HG03565 (cell line): ENCODE measurements around the gene PRKD1.

Experiments
- ATAC-seq: cut with Tn5 transposase; IDR thresholded peaks from one replicate; pipeline ENCODE4 v1.9.1; 2021; ENCODE audit warnings: mild to moderate bottlenecking, moderate library complexity; ENCODE audit not compliant: unreplicated experiment

The PRKD1 gene

DNA sequence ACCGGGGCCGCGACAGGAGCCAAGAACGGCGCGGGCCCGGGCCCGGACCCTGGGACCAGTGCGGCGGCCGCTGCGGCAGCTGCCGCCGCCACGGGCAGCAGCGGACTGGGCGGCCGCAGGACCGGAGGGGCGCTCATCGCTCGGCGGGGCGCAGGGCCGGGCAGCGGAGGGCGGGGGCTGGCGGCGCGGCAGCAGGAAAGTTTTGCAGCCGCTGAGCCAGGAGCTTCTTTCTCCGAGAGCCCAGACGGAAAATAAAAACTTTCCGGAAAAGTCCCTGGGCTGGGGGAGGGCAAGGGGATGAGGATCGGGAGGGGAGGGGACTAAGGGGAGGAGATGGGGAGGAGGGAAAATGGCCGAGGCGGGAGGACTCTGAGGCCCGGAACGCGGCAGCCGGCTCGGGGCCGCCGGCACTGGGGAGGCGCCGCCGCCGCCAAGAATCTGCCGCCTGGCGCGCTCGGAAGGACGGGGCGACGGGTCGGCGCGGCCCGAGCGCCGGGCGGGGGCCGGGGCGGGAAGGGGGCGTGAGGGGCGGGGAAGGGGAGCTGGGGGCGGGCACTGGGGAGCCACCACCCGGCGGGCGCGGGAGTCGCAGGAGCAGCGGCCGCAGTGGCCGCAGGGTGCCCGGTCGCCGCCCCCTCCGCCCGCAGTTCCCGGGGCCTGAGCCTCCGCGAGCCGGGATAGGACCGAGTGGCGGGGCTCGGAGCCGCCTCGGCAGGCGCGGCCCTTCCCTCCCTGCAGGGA, at the start of gene PRKD1:
Gene PRKD1 (minus strand): TSS at position 472 of the 741 bp plus-strand sequence.
- ATAC-seq = peak; percentile 36

DNA sequence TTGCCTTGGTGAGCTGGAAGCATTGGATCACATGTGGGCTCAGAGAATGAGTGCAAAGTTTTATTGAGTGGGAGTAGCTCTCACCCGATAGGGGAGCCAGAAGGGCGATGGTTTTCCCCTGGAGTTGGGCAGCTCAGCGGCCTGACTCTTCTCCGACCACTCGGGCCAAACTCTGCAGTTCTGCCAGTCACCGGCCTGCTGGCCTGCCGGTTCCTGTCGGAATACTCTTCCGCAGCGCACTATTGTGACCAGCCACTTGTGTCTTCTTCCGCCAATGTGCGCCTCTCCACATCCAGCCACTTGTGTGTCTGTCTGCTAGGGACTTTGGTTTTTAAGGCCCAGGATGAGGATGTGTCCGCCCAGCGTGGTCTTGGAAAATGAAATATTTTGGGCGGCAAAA, 43.5 kb upstream of the PRKD1 start:
- no peak for ATAC-seq

GRCh38 chr14:29955087-29955486, 27.4 kb upstream of the PRKD1 start:
- no peak for ATAC-seq

DNA sequence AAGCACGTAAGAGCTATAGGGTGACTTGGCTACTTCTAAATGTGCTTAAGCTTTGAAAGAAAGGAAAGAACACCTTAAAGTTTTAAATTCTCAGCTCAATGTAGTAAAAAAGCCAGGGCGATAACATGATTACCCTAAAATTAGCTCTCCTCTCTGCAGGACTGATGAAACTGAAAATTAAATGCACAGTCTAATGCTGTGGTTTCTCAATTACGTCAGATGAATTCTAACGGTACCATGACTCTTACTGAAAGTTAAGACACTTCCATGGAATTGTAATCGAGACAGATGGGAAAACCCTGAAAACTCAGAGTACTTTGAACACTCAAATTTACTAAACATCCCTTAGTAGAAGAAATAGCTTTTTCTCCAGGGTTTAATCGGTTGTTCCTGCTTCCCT, 25.9 kb upstream of the PRKD1 start:
- peak; percentile 46 for ATAC-seq

DNA sequence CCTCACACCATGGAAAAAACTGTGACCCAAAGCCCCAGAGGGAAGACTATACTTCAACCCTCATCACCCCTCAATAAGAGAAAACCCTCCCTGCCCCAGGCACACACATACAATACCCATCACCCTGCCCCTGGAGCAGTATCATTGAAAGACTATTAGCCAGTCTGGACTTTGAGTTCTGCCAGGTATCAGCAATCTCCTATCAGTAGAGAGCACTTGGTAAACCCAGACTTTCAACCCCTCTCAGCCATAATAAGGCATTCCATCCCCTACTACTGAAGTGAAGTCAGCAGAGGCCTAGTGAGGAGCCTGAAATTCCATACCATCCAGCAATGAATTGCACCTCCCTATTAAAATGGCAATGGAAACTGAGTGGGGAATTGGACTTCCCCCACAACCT, 16.4 kb upstream of the PRKD1 start:
- ATAC-seq = no peak

DNA sequence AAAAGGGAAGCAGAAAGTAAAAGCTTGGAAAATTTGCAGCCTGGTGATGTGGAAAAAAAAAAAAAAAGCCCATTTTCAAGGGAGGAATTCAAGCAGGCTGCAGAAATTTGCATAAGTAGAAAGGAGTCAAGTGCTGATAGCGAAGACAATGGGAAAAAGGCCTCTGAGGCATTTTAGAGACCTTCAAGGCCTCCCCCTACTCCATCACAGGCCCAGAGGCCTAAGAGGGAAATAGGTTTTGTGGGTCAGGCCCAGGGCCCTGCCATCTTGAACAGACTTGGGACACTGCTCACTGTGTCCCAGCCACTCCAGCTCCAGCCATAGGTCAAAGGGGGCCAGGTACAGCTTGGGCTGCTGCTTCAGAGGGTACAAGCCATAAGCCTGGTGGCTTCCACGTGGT, 13.8 kb upstream of the PRKD1 start:
- ATAC-seq = no peak

DNA sequence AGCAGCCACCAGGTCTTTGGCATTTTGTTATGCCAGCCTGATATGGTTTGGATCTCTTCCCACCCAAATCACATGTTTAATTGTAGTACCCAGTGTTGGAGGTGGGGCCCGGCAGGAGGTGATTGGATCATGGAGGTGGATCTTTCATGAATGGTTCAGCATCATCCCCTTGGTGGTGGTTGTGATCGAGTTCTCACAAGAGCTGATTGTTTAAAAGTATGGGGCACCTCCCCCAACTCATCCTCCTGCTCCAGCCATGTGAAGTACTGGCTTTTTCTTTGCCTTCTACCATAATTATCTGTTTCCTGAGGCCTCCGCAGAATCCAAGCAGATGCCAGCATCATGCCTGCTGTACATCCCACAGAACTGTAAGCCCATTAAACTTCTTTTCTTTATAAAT, 12.8 kb upstream of the PRKD1 start:
- ATAC-seq = no peak

DNA sequence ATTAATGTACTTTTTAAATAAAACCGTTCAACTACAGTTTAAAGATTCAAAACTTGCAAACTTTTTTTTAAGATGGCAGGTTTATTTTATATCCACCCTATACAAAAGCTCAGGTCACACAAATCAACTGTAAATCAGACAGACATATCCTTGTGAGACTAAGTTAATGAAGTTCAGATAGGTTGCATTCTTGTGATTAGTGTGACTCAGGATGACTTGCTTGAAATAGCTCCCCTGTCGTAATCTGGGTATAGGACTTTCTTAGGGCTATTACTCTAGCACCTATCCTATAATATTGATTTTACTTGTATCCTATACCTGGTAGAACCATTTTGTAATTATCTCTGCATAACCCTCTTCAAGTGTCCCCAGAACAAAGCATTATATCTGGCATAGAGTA, 9.5 kb upstream of the PRKD1 start:
- no peak for ATAC-seq

DNA sequence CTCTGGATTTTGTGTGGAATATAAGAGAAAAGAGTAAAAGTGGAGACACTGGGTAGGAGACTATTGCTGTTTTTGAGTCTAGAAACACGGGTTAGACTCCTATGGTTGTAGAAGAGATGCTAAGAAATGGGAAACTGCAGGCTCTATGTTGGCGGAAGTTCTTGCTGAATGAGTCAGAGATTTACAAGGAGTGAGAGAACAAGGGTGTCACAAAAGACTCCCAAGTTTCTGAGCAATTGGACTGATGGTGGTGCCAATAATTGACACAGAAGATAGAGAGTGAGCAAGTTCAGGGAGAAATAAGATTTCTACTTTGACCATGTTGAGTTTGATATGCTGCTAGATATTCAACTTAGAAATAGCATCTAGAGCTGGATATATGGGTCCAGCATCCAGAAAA, 2.6 kb upstream of the PRKD1 start:
- ATAC-seq = no peak

DNA sequence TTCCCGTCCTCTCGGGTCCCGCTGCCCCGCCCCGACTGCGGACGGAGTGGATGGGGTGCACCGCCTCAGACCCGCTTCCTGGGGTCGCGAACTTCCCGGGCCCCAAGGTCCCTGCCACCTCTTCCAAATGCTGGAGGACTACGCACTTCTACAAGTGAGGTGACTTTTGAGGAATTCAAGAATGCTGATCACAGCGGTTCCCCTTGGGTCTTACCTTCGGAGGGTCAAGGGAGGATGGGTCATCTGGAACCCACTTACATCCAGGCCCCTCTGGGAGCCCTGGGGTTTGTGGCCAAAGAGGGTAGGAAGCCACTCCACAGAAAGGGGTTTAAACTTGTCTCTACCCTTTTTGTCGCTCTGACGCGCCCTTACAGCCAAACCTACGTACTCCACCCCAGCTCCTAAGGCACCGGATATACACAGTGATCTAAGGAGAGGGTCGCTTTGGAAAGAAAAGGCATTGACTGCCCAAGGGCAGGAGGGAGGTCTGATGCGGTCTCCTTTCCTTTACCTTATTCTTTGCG, 532 bp upstream of the PRKD1 start:
- ATAC-seq = no peak

DNA sequence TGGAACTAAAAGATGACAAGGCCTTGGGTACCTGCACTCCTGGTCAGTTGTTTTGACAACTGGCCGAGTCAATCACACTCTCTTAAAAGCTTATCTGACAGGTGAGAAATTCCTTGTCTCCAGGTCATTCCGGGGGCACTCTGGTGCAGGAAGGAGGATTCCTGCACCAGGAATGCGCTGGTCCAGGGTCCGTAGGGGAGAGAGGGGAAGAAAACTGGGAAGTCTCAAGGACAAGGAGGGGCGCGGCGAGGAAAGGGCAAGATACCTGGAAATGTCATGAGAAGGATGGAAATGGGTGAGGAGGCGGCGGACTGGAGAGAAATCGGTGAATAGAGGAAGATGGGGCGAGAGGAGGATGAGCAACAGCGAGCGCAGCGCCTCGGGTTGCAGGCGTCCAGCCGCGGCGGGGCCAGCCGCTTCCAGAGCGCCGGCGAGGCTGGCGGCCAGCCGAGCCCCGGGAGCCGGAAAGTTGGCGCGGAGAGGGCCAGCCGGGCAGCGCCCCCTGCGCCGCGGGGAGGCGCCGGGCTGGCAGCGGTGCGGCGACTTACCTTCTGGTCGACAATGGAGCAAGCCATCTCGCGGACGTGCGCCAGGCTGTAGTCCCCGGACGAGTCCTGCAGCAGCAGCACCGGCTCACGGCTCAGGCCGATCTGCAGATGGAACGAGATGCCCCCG, 809 bp downstream of the PRKD1 start:
- peak; percentile 50 for ATAC-seq

DNA sequence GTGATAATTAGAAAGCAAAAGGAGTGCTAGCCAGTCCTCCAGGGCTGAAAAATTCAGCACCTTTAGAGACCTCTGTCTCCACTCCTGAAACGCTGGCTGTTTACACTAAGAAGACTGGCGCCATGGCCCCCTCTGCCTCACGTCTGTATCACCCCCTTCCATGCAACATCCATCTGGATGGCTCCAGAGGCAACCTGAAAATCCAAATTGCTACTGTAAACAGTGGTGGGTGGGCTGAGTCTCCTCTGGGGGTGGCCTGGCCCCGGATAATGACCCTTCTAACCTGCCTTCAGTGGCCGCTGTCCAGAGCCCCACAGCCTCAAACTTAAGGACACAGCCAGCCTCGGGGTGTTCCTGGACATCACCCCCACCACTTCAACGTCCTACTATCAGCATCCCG, 1.4 kb downstream of the PRKD1 start:
- no peak for ATAC-seq

DNA sequence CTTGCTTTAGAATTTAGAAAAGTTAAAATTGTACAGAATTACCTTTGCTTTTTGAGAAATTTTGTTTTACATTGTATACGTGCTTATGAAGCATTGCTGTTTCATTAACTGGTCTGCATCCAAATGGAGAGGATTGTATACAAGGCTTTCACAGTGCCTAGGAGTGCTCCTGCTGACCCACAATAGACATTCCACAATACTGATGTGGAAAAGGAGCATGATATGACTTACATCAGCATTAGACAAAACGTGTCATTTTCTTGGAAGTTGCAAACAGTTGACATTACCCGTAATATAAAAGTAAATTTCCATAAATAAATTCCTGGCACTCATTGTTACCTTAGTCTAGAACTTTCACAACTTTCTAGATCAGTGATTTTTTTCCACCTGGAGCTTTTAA, 1.9 kb downstream of the PRKD1 start:
- no peak for ATAC-seq

DNA sequence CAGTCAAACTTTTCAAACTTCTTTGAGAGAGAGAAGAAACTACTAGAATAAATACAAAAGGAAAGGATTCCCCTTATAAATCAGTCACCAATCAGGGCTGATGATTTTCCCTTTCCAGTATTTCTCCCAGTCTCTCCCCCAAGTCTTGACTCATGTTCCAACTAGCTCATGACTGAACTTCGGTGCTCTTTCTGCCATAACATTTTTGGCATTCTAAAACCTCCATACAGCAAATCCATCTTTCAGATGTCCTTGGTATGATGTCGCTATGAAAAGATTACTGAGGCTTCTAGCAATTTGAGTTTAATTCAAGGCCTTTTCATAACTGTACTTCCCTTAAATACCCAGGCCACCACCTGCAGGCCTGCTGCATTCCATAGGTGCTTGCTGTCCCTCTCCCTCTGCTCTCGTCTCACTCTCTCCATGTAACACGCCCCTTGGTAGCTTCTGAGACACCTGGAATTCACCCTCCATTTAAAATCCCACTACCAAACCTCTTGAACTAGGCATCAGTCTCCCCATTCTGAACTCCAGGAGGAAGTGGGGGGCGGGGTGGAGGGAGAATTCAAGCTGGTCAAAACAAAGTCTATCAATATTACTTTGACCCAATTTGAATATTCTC, 2.4 kb downstream of the PRKD1 start:
- no peak for ATAC-seq

GRCh38 chr14:29919845-29920244, 7.8 kb downstream of the PRKD1 start:
- no peak for ATAC-seq

DNA sequence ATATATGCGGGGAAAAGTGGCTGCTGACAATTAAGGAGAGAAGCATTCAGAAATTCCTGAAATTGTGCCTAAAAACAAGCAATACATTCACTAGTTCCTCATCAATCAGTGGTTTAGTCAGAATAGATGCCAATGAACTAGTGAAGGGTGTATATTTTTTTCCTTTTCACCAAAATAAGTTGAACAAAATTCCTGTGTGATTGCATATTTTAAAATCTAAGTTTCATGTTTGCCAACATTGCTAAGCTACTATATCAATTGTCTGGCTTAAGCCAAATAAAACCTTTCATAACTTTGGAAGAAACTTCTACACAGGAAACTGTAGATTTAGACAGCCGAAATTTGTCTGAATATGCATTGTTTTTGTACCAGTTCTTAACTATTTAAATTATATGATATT, 8.7 kb downstream of the PRKD1 start:
- ATAC-seq = no peak

DNA sequence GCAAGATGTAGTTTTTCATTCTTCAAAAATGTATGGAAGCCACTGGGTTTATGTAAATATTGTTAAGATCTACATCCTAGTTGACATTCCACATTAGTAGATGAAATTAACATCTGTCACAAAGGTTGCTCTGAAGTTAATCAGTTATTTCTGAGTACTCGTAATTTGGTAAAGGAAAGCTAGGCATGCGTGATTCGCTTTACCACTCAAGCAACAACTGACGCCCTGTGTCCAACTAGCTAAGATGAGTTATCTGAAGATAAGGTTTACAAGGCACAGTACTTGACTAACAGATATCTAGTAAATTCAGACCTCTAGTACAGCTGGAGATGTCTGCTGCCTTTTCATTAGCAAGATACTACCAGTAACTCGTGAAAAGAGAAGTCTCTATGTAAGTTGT, 14.1 kb downstream of the PRKD1 start:
- no peak for ATAC-seq

DNA sequence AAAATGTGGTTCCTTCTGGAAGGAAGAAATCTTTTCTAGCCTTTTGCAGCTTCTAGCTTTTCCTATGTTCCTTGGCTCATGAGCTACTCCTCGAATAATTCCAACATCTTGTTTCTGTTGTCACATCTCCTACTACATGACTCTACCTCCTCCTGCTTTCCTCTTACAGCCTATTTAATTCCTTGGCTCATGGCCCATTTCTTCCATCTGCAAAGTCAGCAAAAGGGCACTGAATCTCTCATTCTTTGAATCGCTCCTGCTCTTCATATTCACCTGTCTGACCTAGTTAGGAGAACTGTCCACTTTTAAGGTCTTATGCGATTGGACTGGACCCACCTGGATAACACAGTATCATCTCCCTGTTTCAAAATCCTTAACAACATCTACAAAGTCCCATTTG, 15.8 kb downstream of the PRKD1 start:
- no peak for ATAC-seq

- ATAC-seq = no peak
Observed at GRCh38 chr14:29908652-29909577, 18.7 kb downstream of the PRKD1 start.

GRCh38 chr14:29906256-29906870, 21.3 kb downstream of the PRKD1 start:
- ATAC-seq = no peak

DNA sequence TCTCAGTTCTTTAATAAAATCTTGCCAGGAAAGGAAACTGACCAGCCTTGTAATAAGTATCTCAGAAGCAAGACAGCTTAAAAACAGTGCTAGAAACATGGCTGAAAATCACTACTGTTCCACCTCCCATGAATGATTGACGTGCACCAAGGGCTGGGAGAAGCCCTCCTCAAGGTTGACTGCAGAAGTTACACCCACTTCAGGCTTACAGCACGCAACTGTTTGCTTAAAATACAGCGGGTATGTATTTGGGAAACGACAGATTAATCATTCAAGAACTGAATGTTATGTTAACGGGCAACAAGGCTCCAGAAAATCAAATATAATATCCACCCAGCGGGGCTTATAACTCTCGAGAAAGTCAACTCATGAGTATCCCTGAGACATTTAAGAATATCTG, 22.1 kb downstream of the PRKD1 start:
- ATAC-seq = no peak
